T follicular helper cell (primary cell): ENCODE data around the gene URGCP.
A peak's percentile ranks its signal among the peaks of the same experiment; 100 is the strongest.
"Not testable (repeated sequence)": the region's sequence is repeated elsewhere in the genome, so short reads cannot be mapped to it uniquely, and the experiment has no call there.

ENCODE experiments used
- DNase-seq: peaks from one replicate; pipeline ENCODE4 v3.0.0-alpha.2; 2020; ENCODE audit warnings: low read depth

Gene URGCP

DNA sequence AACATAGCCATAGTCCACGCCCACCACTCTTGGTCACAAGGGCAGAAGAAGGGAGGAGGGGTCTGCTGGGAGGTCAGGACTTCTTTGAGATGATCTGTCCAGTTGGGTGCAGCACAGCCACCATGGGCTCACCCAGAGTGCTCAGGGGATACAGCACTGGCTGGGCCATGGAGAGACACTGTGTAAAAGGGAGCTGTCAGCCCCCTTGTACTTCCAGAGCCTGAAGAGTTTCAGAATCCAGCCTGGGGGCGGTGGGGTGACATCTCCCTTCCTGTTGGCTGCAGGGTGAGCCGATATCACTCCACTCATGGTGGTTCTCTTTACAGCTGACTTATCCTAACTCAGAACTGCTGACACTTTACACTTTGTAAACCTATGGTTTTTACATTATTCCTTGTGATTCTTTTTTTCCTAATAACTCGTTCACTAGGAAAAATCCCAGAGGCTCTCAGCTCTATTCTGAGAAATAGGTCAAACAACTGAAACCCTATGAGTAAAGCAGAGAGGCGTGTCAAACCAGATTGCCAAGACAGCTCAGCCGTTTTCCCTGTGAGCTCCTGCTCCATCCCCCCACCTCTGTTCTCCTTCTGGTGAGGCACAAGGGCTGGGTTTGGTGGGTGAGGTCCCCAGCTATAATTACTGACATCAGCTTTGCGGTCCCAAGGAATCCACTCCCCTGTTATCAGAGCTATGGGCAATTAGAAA is 33.8 kb downstream of the URGCP start:
- DNase-seq: no peak

DNA sequence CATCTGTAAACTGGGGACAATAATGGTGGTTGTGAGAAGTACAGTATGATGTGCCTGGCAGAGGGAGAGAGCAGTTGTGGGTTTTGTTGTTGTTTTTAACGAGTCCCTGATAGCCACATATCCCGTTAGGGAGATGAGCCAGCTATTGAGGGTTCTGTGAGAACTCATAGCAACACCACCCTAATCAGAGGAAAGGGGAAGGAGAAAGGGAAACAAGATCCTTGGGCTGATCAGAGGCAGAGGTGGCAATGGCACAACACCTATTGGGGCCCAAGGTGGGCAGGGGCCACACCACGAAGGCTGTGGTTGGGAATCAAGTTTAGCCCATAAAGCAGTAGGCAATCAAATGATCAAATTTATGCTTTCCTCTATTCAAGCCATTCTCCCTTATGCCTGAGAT is 35.3 kb downstream of the URGCP start:
- no peak for DNase-seq

DNA sequence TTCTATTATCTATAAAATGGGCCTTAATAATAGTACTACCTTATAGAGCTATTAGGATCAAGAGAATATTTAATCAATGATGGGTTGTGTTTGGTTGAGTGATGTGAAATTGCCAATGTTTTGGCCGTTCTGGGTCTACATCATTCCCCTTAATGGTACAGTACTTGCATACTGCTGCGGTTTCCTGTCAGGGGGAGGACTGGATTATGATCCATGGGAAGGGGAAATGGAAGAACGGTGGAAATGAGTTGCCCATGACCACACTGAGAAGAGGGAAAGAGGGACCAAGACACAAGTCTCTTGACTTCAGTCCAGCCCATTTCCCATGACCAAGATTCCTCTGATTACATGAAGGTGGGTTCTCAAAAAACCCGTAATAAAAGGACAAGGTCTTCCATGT is 36.1 kb downstream of the URGCP start:
- no peak for DNase-seq

DNA sequence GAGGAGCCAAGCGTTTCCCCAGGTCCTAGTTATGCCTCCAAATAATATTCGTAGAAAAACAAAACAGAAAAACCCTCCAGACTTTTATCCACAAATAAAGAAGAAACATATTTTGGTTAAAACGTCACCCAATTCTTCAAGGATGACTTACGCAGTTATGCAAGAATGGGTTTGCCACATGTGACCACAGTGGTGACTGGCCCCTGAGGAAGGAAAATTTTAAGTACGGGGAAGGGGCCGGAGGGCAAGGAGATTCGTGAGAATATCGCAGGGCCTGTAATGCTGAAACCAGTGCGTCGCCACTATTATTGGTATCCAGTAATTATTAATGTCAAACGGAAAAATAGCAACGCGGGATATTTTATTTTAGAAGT is 36.5 kb downstream of the URGCP start:
- no peak for DNase-seq

DNA sequence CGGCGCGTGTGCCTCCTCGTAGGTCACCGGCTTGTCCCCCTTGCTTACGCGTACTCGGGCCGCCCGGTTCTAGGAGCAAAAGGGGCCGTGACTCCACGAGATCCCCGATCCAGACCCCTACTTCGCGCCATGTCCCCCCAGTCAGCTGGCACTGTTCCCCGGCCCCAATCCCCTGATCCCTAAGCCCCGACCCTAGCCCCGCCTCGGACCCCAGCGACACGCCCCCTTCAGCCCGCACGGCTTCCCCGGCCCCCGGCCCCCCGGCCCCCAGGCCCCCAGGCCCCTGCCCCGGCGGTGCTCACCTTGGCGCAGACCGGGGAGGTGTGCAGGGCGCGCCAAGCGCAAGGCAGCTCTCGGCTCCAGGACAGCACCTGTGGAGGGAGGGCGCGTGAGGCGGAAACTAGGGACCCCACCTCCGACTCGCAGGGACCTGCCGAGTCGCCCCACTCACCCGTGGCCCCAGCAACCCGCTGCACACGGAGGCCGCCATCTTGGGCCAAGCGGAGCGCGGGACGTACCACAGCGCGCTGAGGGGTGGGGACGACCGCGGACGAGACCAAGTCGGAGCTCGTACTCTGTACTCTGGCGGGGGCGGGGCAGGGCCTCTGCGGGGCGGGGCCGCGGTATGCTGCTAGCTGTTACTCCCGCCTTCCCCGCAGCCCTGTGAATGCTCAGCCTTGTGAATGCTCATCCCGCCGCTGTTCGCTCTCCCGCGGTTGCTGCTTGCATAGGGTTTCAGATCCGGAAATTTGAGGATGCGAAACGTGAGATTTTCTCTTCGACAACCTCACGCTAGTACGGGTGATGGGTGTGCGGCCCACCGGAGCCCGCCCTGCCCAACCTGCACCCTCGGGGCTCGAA is 37.2 kb downstream of the URGCP start, which contains the start of gene MRPS24:
MRPS24 (minus strand) TSS at position 512 of the 861 bp plus-strand sequence; CDS start at position 490, 22 bp downstream.
- peak; percentile 95 for DNase-seq

DNA sequence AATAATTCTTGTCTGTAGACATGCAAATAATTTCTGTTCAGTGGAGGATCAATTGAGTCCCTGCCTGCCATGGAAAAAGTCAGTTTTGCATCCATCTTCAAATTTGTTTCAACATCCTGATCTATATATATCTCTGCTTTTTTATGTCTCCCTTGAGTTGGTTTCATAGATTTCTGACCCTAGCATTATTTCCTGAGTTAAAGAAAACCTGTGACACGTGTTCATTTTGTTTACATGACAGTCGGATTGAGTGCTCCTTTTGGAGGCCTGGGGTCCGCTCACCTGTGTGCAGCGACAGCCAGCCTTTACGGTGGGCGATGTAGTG is 37.8 kb downstream of the URGCP start:
- no peak for DNase-seq

DNA sequence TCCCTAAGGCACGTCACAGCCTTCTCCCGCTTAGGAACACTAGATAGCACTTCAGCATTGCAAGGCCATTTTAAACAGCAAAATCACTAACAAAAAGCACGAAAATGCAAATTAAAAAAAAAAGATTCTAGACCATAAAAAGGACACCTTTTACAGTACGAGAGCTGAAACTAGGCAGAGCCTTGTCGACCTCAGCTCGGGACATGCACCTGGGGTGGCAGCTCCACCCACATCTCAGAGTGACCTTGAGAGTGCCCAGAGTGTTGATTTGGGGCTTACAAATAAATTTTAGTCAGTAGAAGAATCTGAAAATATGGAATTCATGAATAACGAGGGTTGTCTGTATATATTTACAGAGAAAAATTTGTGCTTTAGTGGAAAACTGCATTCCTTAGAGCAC is 38.2 kb downstream of the URGCP start:
- no peak for DNase-seq

DNA sequence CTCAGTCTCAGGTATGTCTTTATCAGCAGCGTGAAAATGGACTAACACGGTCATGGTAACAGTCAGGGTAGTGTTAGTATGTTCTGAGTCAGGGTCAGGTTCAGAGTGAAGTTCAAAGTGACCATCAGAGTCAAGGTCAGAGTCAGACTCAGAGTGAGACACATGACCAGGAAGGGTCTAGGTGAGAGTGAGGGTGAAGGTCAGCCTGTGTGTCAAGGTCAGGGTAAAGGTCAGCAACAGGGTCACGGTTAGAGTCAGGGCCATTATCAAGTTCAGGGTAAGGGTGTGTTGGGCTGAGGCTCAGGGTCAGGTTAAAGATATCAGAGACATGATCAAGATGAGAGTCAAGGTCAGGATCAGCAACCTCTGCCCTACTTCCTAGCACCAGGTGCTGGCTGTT is 41.1 kb downstream of the URGCP start:
- no peak for DNase-seq

DNA sequence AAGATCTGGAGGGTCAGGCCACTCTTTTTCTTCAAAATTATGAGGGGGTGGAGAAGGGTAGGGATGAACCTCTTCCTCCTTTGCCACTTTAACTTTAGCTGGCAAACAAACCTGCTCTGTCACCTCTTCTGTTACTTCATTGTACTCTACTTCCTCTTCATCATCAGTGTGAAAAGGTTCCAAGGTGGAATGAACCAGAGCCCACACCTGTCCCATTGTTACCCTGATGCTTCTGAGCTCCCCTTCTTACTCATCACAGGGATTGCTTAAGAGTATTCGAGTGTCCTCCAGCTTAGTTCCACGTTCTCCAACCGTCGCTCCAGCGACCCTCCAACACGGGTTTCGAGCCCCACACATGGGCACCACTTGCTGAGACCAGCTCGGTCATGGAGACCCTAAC is 42.3 kb downstream of the URGCP start:
- DNase-seq: no peak

DNA sequence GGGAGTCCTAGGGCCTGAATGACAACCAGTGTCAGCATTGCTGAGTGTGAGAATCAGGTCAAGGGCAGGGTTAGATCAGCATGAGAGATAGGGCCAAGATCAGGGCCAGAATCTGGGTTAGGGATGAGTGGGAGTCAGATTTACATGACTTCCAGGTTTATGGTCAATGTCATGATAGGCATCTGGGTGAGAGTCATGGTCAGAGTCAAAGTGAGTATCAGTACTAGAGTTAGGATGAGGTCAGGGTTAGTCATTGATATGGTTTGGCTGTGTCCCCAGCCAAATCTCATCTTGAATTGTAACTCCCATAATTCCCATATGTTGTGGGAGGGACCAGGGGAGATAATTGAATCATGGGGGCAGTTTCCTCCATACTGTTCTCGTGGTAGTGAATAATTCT is 49.4 kb downstream of the URGCP start:
- no peak for DNase-seq

DNA sequence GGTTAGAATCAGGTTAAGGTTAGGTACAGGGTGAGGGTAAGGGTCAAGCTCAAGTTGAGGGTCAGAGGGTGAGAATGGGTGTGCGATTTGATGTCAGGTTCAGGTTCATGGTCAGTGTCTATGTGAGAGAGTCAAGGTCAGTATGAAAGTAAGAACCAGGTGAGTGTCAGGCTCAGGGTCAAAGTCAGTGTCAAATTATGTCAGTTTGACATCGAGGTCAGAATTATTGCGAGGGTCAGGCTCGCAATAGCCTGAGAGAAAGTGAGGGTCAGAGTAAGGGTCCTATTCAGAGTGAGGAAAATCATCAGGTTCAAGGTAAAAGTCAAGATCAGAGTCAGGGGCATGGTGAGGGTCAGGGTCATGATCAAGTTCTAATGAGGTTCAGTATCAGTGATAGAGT is 50.1 kb downstream of the URGCP start:
- DNase-seq: no peak

DNA sequence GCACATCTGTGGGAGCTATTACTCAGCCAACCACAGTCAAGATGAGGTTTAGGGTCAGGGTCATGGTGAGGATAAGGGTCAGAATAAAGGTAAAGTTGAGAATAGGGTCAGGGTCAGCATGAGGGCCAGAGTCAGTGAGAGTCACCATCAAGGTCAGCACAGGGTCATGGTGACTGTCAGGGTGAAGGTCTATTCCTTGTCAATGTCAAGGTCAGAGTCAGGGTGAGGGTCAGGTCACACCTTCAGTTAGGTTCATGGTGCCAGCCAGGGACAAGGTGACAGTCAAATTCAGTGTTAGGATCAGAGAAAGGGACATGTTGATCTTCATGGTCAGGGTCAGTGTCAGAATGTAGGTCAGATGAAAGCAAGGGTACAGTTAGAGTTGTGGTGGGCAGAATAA is 51.2 kb downstream of the URGCP start:
- DNase-seq: no peak

DNA sequence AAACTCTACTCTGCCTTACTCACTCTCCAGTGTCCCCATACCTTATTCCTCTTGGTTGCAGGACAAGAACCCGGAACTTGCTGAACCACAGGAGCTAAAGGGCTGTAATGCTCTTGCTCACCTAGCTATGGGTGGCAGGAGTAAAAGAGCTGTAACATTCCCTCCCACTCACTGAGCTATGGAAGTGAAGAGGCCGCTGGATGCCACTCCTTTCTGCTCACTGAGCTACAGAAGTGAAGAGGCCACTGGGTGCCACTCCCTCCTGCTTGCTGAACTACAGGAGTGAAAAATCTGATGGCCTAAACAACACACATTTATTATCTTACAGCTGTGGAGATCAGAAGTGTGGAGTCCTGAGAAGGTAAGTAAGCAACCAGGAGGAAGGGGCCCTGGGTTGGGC is 54.6 kb downstream of the URGCP start:
- no peak for DNase-seq

DNA sequence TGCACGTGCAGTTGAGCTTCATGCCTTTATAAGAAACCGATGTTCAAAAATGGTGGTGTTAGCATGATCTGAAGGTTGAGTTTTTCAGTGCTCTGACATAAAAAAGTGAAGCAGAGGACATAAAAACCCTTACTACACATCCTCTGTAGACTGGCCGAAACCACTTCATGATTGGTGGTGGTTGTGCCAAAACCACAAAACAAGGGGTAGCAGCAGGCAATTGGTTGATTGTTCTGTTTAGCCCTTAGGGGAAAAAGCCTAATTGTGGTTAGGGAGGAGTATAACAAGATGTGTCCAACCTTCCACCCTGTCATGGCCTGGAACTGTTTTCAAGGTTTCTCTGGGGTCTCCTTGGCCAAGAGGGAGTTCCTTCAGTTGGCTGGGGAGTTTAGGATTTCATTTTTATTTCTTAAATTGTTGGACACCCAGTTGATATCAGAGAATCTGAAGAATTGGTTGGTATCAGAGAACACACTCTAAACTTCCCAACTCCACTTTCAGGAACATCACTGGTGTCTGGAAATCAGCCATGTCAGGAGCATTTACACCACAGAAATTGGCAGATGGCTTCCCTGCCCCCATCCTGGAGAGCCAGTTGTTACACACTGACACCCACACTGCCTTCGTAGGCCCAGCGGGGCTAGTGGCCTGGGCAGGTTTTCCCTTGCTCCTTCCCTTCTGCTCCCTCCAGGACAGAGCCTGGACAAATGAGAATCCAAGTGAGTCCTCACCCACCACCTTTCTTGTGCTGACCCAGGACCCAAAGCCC is 55.9 kb downstream of the URGCP start:
- no peak for DNase-seq

DNA sequence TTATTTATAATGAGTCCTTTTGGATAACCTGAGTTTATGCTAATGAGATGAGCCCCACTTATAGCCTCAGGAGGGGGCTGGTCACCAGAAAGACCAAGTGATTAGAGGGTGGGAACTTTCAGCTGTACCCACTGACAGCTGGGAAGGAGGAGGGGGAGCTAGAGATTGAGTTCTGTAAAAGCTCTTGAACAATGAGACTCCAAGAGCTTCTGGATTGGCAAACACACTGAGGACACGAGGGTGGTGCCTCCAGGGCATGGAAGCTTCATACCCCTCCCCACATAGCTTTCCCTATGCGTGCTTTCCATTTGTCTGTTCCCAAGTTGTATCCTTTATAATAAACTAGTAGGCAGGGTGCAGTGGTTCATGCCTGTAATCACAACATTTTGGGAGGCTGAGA is 57.3 kb downstream of the URGCP start:
- DNase-seq: no peak

DNA sequence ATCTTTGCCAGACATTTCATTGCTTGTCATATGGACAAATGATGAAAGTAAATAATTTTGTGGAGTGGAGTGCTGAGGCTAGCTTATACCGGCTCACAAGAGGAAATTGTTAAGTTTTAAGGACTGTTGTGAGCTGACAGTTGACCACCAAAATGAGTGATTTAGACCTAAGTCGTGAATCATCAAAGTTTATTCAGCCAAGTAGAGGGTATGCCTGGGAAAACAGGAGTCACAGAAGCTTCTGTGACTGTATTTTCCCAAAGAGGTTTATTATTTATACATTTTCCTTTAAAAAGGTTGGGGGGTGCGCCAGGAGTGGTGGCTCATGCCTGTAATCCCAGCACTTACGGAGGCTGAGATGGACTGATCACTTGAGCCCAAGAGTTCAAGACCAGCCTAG is 58.9 kb downstream of the URGCP start:
- no peak for DNase-seq

DNA sequence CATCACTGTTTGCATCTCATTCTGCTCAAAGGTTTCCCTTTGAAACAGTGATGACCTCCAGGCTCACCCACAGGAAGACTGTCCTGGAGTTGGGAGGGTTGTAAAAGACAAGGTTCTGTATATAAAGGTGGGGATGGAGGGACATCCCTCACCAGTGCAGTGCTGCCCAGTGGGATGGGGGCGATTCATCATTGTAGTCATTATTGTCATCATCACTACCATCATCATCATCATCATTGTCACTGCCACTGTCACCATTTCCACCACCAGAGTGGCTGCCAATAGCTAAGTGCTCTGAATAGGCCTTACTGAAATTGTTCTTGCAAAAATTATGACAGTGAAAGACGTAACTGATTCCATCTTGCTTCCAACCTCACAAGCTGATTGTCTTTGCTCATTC is 61.7 kb downstream of the URGCP start:
- DNase-seq: no peak

DNA sequence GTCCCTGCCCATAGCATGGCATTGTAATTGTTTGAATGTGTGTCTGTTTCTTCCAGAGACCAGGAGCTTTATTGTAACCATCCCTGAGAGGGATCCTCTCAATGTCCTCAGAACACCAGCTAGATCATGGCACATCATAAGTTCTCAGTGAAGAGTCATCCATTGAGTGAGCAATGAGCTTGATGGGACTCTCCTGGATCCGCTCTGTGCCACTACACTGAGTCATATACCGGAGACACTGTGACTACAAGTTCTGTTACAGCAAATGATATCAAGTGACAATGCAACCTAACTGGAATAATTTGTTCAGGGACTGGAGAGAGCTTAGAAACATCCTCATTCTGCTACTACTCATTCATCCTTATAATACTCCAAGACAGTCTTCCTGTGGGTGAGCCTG is 62.1 kb downstream of the URGCP start:
- no peak for DNase-seq

DNA sequence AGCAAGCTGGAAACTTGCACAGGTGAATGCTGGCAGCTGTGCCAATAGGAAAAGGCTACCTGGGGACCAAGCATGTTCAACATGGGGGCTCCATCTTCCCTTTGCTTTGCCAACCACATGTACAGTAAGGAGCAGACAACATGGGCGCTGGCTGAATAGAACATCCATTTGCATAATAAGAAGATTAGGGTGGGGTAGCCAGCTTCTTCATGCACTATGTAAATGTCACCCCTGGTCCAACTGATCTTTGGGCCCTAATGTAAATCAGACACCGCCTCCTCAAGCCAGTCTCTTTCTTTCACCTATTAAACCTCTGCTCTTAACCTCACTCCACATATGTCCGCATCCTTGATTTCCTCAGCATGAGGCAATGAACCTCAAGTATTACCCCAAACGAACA is 63.1 kb downstream of the URGCP start:
- no peak for DNase-seq

DNA sequence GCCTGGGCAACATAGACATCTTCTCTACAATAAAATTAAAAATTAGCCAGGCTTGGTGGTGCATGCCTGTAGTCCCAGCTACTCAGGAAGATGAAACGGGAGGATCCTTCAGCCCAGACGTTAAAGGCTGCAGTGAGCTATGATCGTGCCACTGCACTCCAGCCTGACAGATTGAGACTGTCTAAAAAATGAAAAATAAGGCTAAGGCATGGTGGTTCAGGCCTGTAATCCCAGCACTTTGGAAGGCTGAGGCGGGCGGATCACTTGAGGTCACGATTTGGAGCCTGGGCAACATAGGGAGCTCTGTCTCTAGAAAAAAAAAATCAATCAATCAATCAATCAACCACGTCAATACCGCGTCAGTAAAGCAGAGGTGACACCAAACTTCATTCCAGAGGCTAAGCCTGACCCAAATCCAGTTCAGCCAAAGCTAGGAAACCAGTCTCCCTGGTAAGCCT is 68.2 kb downstream of the URGCP start:
- DNase-seq: no peak

DNA sequence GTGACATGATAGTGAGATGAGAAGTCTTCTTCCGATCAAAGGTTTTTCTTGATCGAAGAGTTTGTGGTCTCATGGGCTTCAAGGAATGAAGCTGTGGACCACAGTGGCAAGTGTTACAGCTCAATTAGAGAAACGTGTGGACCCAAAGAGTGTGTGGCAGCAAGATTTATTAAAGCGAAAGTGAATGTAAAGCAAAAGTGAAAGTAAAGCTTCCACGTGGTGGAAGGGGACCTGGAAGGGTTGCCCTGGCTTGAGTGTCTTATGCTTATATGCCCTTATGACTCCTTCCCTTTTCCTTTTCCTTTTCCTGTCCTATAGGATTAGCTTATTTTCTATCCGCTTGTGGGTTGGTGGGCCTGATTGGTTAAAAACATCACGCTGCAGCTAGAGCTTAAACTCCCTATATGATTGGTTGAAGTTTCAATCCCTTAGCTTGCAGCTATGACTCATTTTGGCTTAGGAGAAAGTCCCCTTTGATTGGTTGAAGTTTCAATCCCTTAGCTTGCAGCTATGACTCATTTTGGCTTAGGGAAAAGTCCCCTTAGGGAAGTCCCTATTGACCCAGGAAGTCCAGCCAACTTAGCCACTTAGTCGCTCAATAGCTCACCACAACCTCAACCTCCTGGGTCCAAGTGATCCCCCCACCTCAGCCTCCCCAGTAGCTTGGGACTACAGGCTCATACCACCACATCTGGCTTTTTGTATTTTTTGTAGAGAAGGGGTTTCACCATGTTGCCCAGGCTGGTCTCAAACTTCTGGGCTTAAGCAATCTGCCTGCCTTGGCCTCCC is 71.7 kb downstream of the URGCP start:
- DNase-seq: peak; percentile 6

DNA sequence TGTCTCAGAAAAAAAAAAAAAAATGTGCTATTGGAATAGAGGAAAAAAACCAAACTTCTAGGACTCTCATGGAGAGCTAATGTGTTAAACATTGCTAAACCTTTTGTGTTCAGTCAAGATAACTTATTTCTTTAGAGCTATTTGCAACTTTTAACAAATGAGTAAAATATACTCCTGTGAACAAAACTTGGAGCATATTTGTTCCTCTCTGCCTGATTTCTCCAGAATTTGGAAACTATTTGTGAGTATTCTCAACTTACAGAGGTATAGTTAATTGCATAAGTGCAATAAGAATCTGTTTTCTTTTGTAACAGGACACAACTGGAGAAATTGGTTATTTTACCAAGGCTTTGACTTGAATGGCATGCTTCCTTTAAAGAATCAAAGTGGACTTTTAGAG is 75.5 kb downstream of the URGCP start:
- not testable (repeated sequence) for DNase-seq
